Measurements from ENCODE around the gene UBP1. TPM values are rescaled to one million over a fixed set of nuclear protein-coding genes. Genes with fewer than 3 reads are reported as not detected.

UBP1 gene
- total and polyA plus RNA-seq, 9 of the 15 experiments (the other 6 are each of a cell fraction or from before 2014, with no cell fraction given), result 13.6 to 143 (median 79.6) TPM

DNA sequence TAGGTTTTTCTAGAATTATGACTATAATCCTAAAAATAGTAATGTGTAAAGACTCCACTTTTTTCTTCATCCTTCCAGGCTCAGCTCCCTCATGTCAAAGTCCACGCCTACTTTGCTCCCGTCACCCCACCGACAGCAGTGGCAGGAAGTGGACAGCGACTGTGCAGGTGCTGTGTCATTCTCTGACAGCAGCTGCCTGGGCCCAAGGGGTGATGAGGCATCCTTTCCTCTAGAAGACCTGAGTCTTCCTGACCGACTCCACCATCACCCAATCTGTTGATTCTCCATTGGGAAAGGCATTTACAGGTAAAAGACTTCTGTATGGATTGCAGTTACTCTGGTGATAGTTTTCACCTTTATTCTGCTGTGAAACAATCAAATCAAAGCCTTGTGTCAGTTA, 54.8 kb downstream of the UBP1 start (continued):
- TF ChIP-seq U2AF2 (optimal IDR thresholded peaks at IDR 0.05; ENCODE audit: low read depth, low read length) (no peak), PHB2 (IDR thresholded peaks at IDR 0.05; ENCODE audit: low read depth) (no peak), YY1 (IDR thresholded peaks at IDR 0.05; ENCODE audit: borderline replicate concordance in 1 of 3, control insufficient read depth in 1 of 3, extremely low read depth in 1 of 3, insufficient read depth in 3 of 3, insufficient read length in 1 of 3, insufficient replicate concordance in 2 of 3, low read depth in 1 of 3, low read length in 2 of 3) (peak in 1 of 3 experiments; percentile 26), ZBTB7A (IDR thresholded peaks at IDR 0.05; ENCODE audit: borderline replicate concordance, control insufficient read depth, low read depth, low read length) (peak; percentile 41; the same call in 1 of the 2 replicates), TEAD4 (IDR thresholded peaks at IDR 0.05; ENCODE audit: low read length) (no peak), TEAD4 (CRISPR knock-in tag; IDR thresholded peaks at IDR 0.05; ENCODE audit: borderline replicate concordance) (no peak), ZNF140 (CRISPR knock-in tag; IDR thresholded peaks at IDR 0.05) (no peak), ARID2 (IDR thresholded peaks at IDR 0.05) (no peak), ESRRA (IDR thresholded peaks at IDR 0.05; ENCODE audit: borderline replicate concordance, low read depth) (no peak), ZKSCAN3 (CRISPR knock-in tag; IDR thresholded peaks at IDR 0.05) (no peak), NCOR1 (IDR thresholded peaks at IDR 0.05) (no peak), ZNF76 (CRISPR knock-in tag; IDR thresholded peaks at IDR 0.05; ENCODE audit: borderline replicate concordance) (no peak), FOS (IDR thresholded peaks at IDR 0.05; ENCODE audit: extremely low read depth, insufficient read length) (no peak), KDM4B (IDR thresholded peaks at IDR 0.05; ENCODE audit: borderline replicate concordance in 2 of 2, low read depth in 1 of 2) (no peak), ELF4 (CRISPR knock-in tag; IDR thresholded peaks at IDR 0.05) (no peak), FOXA1 (IDR thresholded peaks at IDR 0.05; ENCODE audit: borderline replicate concordance) (no peak), ZNF316 (IDR thresholded peaks at IDR 0.05) (peak; percentile 92), ARID1B (IDR thresholded peaks at IDR 0.05) (no peak)
- TF ChIP-seq, protein P1, sequence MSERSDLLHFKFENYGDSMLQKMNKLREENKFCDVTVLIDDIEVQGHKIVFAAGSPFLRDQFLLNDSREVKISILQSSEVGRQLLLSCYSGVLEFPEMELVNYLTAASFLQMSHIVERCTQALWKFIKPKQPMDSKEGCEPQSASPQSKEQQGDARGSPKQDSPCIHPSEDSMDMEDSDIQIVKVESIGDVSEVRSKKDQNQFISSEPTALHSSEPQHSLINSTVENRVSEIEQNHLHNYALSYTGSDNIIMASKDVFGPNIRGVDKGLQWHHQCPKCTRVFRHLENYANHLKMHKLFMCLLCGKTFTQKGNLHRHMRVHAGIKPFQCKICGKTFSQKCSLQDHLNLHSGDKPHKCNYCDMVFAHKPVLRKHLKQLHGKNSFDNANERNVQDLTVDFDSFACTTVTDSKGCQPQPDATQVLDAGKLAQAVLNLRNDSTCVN (CRISPR knock-in tag; IDR thresholded peaks at IDR 0.05), result no peak
- TF ChIP-seq, protein P2, sequence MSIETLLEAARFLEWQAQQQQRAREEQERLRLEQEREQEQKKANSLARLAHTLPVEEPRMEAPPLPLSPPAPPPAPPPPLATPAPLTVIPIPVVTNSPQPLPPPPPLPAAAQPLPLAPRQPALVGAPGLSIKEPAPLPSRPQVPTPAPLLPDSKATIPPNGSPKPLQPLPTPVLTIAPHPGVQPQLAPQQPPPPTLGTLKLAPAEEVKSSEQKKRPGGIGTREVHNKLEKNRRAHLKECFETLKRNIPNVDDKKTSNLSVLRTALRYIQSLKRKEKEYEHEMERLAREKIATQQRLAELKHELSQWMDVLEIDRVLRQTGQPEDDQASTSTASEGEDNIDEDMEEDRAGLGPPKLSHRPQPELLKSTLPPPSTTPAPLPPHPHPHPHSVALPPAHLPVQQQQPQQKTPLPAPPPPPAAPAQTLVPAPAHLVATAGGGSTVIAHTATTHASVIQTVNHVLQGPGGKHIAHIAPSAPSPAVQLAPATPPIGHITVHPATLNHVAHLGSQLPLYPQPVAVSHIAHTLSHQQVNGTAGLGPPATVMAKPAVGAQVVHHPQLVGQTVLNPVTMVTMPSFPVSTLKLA (conservative IDR thresholded peaks at IDR 0.05), result peak; percentile 32 to 59; a peak in 1 of 4 replicates
- TF ChIP-seq, protein P3, sequence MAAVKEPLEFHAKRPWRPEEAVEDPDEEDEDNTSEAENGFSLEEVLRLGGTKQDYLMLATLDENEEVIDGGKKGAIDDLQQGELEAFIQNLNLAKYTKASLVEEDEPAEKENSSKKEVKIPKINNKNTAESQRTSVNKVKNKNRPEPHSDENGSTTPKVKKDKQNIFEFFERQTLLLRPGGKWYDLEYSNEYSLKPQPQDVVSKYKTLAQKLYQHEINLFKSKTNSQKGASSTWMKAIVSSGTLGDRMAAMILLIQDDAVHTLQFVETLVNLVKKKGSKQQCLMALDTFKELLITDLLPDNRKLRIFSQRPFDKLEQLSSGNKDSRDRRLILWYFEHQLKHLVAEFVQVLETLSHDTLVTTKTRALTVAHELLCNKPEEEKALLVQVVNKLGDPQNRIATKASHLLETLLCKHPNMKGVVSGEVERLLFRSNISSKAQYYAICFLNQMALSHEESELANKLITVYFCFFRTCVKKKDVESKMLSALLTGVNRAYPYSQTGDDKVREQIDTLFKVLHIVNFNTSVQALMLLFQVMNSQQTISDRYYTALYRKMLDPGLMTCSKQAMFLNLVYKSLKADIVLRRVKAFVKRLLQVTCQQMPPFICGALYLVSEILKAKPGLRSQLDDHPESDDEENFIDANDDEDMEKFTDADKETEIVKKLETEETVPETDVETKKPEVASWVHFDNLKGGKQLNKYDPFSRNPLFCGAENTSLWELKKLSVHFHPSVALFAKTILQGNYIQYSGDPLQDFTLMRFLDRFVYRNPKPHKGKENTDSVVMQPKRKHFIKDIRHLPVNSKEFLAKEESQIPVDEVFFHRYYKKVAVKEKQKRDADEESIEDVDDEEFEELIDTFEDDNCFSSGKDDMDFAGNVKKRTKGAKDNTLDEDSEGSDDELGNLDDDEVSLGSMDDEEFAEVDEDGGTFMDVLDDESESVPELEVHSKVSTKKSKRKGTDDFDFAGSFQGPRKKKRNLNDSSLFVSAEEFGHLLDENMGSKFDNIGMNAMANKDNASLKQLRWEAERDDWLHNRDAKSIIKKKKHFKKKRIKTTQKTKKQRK (IDR thresholded peaks at IDR 0.05; ENCODE audit: borderline replicate concordance, low read depth, low read length), result no peak
